ENCODE results near the gene ZSWIM4. TPM values are rescaled to one million over a fixed set of nuclear protein-coding genes. Genes with fewer than 3 reads are reported as not detected.

Gene ZSWIM4
- total RNA-seq, 1 donor from 2014 or later = 10.6 TPM

DNA sequence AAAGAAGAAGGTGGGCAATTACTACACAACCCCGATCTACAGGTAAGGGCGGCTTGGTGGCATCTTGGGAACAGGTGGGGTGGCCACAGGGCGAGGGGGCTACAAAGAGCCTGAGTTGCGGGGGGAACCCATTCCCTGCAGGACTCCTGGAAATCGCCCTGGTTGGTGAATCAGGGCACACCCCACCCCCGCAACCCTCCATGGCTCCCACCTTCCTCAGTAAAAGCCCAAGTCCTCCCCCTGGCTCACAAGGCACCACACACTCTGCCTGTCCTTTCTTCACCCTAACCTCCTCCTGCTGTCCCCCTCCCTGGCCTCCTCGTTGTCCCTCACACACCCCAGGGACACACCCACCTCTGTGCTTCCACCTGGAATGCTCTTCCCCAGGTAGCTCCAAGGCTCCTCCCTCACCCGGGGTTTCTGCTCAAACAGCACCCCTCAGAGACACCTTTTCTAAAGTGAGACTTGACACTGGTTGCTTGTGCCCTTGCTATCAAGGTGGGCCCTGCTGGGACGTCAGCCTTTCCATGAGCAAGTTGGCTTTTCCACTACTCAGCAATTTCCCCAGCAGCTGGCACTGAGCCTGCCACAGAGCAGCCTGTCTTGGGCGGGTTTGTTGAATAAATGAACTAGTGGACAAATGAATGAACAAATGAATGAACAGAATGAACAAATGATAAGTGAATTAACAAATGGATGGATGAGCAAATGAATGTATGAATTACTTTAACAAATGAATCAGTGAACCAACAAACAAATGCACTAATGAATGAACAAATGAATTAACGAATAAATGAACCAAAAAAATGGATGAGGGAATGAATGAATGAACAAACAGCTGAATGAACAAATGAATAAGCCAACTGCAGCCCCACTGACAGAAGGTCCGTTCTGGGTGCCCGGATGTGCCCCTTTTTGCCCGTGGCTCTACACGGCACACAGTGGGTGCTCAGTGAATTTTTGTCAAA, 37.2 kb upstream of the ZSWIM4 start:
- Histone ChIP-seq H3K36me3 (peaks cover 94% of the 10 kb centered on the region), H3K27ac (no peak overlapping the region), H3K9me3 (no peaks in the 10 kb centered on the region), H3K4me1 (no peaks in the 10 kb centered on the region), H3K27me3 (no peaks in the 10 kb centered on the region), H3K4me3 (no peak overlapping the region)
- TF ChIP-seq, protein P1, sequence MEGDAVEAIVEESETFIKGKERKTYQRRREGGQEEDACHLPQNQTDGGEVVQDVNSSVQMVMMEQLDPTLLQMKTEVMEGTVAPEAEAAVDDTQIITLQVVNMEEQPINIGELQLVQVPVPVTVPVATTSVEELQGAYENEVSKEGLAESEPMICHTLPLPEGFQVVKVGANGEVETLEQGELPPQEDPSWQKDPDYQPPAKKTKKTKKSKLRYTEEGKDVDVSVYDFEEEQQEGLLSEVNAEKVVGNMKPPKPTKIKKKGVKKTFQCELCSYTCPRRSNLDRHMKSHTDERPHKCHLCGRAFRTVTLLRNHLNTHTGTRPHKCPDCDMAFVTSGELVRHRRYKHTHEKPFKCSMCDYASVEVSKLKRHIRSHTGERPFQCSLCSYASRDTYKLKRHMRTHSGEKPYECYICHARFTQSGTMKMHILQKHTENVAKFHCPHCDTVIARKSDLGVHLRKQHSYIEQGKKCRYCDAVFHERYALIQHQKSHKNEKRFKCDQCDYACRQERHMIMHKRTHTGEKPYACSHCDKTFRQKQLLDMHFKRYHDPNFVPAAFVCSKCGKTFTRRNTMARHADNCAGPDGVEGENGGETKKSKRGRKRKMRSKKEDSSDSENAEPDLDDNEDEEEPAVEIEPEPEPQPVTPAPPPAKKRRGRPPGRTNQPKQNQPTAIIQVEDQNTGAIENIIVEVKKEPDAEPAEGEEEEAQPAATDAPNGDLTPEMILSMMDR (IDR thresholded peaks at IDR 0.05) = no peak
- intact Hi-C loops (cut with DNase I) = no loop called here
- DNase-seq (no peak), ATAC-seq (no peak)

DNA sequence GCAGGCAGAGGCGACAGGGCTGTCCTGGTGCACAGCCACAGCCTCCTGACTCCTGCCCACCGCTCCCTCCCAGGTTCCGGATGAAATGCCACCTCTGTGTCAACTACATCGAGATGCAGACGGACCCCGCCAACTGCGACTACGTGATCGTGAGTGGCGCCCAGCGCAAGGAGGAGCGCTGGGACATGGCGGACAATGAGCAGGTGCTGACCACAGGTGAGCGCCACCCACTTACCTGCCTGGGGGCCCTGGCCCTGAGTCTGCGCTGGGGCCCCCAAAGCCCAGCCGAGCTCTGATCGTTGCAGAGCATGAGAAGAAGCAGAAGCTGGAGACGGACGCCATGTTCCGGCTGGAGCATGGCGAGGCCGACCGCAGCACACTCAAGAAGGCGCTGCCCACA, 36.4 kb upstream of the ZSWIM4 start:
- Histone ChIP-seq H3K27ac (no peak overlapping the region), H3K9me3 (no peaks in the 10 kb centered on the region), H3K27me3 (no peaks in the 10 kb centered on the region), H3K4me1 (no peaks in the 10 kb centered on the region), H3K4me3 (no peak overlapping the region), H3K36me3 (peaks cover 89% of the 10 kb centered on the region)
- TF ChIP-seq, protein P1 (IDR thresholded peaks at IDR 0.05) = no peak
- DNase-seq (no peak), ATAC-seq (no peak)
- intact Hi-C loops (cut with DNase I) = no loop called here

DNA sequence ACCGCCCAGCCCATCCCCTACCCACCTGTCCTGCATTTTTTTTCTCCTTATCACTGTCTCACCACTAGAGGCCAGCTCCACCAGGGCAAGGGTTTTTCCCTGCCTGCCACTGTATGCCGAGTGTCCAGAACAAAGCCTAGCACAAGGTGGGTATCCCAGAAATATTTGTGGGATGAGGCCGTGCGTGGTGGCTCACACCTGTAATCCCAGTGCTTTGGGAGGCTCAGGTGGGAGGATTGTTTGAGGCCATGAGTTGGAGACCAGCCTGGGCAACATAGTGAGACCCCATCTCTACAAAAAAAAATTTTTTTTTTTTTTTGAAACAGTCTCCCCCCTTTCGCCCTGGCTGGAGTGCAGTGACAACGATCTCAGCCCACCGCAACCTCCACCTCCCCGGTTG, 33.8 kb upstream of the ZSWIM4 start:
- intact Hi-C loops (cut with DNase I) = no loop called here
- Histone ChIP-seq H3K4me3 (no peak overlapping the region), H3K27me3 (no peaks in the 10 kb centered on the region), H3K4me1 (peaks cover 7% of the 10 kb centered on the region), H3K27ac (no peak overlapping the region), H3K9me3 (no peaks in the 10 kb centered on the region), H3K36me3 (peaks cover 65% of the 10 kb centered on the region)
- TF ChIP-seq, protein P1 (IDR thresholded peaks at IDR 0.05) = no peak
- DNase-seq (no peak), ATAC-seq (no peak)

DNA sequence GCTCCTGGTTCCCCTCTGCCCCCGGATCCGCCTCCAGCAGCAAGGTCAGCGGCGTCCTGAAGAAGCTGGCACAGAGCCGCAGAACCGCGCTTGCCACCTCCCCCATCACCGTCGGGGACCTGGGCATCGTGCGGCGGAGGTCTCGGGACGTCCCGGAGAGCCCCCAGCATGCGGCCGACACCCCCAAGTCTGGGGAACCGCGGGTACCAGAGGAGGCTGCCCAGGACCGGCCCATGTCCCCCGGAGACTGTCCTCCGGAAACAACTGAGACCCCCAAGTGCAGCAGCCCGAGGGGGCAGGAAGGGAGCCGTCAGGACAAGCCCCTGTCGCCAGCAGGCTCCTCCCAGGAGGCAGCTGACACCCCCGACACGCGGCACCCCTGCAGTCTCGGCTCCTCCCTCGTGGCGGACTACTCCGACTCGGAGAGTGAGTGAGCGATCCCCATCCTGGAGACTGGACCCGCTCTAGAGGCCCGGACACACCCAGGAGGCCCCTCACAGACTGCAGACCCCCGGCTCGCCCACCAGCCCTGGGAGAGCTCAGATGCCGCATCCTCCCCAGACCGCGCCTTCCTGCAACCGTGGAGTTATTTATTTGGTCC, 32.5 kb upstream of the ZSWIM4 start:
- no peak overlapping the region for H3K27ac ChIP-seq
- no peaks in the 10 kb centered on the region for H3K9me3 ChIP-seq
- TF ChIP-seq, protein P1 (IDR thresholded peaks at IDR 0.05) = no peak
- intact Hi-C loops (cut with DNase I) = no loop called here
- no peak overlapping the region for H3K4me3 ChIP-seq
- DNase-seq = no peak
- peaks cover 7% of the 10 kb centered on the region for H3K4me1 ChIP-seq
- H3K27me3 ChIP-seq = no peaks in the 10 kb centered on the region
- no peak for ATAC-seq
- H3K36me3 ChIP-seq = peaks cover 51% of the 10 kb centered on the region

DNA sequence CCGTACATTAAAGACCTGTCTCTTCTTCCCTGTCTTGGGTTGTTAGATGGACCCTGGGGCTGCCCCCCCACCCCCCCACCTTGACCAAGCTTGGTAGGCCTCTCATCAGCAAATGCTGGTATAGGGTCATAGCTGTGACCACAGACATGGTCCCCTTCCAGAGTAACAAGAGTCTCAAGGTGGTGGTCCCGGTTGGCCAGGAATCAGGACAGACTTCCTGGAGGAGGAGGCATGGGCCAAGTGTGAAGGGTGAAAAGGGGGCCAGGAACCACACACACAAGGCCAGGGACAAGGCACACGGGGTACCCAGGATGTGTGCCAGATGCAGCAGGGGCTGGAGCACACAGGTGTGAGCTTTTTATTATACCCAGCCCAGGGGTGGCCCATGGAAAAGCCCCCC, 32.0 kb upstream of the ZSWIM4 start:
- TF ChIP-seq, protein P1 (IDR thresholded peaks at IDR 0.05) = no peak
- Histone ChIP-seq H3K36me3 (peaks cover 48% of the 10 kb centered on the region), H3K4me3 (no peak overlapping the region), H3K27ac (no peak overlapping the region), H3K27me3 (no peaks in the 10 kb centered on the region), H3K4me1 (peaks cover 7% of the 10 kb centered on the region), H3K9me3 (no peaks in the 10 kb centered on the region)
- no peak for ATAC-seq
- no peak for DNase-seq
- intact Hi-C loops (cut with DNase I) = no loop called here

Data from upper lobe of right lung (tissue), 1 donor.